GM19468 (cell line): ENCODE measurements around the gene CBLN3.

Experiments
- ATAC-seq: cut with Tn5 transposase; IDR thresholded peaks from one replicate; pipeline ENCODE4 v1.9.1; 2021; ENCODE audit warnings: mild to moderate bottlenecking, moderate library complexity, moderate number of reproducible peaks; ENCODE audit not compliant: unreplicated experiment; ENCODE audit errors: extremely low read depth

CBLN3 gene

GRCh38 chr14:24427537-24428508, 1.6 kb downstream of the CBLN3 start:
- ATAC-seq: no peak

- no peak for ATAC-seq
These were observed 2.4 kb downstream of the CBLN3 start for GRCh38 chr14:24426912-24427536.

GRCh38 chr14:24426150-24426911, 3.1 kb downstream of the CBLN3 start:
- ATAC-seq: no peak

GRCh38 chr14:24425704-24426103, 3.8 kb downstream of the CBLN3 start:
- no peak for ATAC-seq

GRCh38 chr14:24422694-24423601, 6.5 kb downstream of the CBLN3 start:
- no peak for ATAC-seq

- no peak for ATAC-seq
These were observed 7.2 kb downstream of the CBLN3 start for GRCh38 chr14:24422261-24422660.

- no peak for ATAC-seq
These were observed 11.0 kb downstream of the CBLN3 start for GRCh38 chr14:24418492-24418873.

GRCh38 chr14:24417832-24418491, 11.5 kb downstream of the CBLN3 start:
- no peak for ATAC-seq

- no peak for ATAC-seq
These were observed 12.4 kb downstream of the CBLN3 start for GRCh38 chr14:24416932-24417619.

GRCh38 chr14:24416254-24416931, 13.1 kb downstream of the CBLN3 start:
- no peak for ATAC-seq

GRCh38 chr14:24415421-24416253, 13.8 kb downstream of the CBLN3 start:
- no peak for ATAC-seq

- ATAC-seq: no peak
These were observed 14.6 kb downstream of the CBLN3 start for GRCh38 chr14:24414732-24415420.

- ATAC-seq: no peak
These were observed 15.4 kb downstream of the CBLN3 start for GRCh38 chr14:24414077-24414476.

- peak; percentile 39 for ATAC-seq
These were observed 17.8 kb downstream of the CBLN3 start for GRCh38 chr14:24411443-24412389.

GRCh38 chr14:24409956-24410355, 19.5 kb downstream of the CBLN3 start:
- no peak for ATAC-seq

GRCh38 chr14:24409192-24409591, 20.3 kb downstream of the CBLN3 start:
- ATAC-seq: no peak
